Fibroblast of gingiva (primary cell): ENCODE data around the gene RALGAPA2.
A peak's percentile ranks its signal among the peaks of the same experiment; 100 is the strongest.

Source experiments
- DNase-seq: peaks from one replicate; pipeline ENCODE4 v3.0.0-alpha.2; 2011; ENCODE audit warnings: low read depth

Gene RALGAPA2

GRCh38 chr20:20720158-20720557 is 7.7 kb upstream of the RALGAPA2 start:
- DNase-seq: no peak

DNA sequence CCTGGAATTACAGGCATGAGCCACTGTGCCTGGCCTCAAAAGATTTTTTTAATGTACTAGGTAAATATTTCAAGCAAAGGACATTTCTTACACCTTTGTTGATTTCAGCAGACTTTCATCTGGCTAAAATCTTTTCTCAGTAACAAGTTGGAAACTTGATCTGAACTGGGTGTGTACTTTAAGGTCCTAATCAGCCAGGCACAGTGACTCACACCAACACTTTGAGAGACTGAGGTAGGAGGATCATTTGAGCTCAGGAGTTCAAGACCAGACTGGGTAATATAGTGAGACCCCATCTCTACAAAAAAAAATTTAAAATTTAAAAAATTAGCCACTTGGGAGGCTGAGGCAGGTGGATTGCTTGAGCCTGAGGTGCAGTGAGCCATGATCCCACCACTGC is 7.0 kb upstream of the RALGAPA2 start:
- no peak for DNase-seq

DNA sequence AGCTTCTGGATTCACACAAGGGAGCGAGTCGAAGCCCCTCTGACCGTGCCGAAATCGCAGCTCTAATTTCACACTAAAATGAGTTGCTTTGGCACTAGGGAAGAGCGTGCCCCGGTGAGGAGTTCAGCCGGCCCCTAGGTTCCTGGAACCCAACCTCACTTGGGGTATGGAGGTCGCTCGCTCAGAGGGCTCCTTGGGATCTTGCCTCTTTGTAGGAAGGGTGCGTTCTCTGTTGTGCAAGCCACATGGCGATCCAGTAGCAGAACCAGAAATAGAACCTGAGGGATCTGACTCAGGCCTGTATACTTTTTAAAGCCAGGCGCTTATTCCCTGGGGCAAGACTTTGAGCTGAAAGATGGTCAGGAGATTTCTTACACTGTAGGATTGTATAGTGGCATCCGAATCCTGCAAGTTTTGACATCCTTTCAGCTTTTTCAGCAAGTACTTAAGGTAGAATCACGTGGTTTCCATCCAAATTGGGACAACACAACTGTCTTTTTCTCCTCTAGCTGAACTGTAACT is 861 bp upstream of the RALGAPA2 start:
- no peak for DNase-seq

- no peak for DNase-seq
These were observed 405 bp downstream of the RALGAPA2 start for GRCh38 chr20:20712004-20712473.

DNA sequence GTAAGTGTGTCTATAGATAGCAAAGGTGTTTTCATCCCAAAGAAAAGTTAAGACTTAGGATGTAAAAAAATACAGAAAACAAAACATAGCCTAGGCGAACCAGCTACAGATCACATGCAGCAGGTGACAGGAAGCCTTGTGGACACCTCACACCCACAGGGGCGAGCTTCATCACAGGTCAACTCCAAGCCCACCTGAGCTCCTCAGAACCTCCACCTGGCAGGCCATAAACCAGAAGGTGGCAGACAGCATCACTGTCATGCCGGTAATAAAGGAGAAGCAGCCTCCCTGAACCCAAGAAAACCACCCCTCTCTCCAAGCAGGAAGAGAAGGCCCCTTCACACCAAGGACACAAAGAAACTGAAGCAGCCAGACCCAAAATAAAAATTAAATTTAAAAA is 1.0 kb downstream of the RALGAPA2 start:
- no peak for DNase-seq

GRCh38 chr20:20710443-20711315 is 1.8 kb downstream of the RALGAPA2 start:
- DNase-seq: no peak

- no peak for DNase-seq
These were observed 2.6 kb downstream of the RALGAPA2 start for GRCh38 chr20:20709887-20710286.

- no peak for DNase-seq
These were observed 6.2 kb downstream of the RALGAPA2 start for GRCh38 chr20:20706285-20706684.

GRCh38 chr20:20702330-20703245 is 9.9 kb downstream of the RALGAPA2 start:
- DNase-seq: no peak

- no peak for DNase-seq
These were observed 12.5 kb downstream of the RALGAPA2 start for GRCh38 chr20:20699917-20700316.

GRCh38 chr20:20699144-20699543 is 13.3 kb downstream of the RALGAPA2 start:
- no peak for DNase-seq

- DNase-seq: no peak
These were observed 15.1 kb downstream of the RALGAPA2 start for GRCh38 chr20:20697325-20697845.

DNA sequence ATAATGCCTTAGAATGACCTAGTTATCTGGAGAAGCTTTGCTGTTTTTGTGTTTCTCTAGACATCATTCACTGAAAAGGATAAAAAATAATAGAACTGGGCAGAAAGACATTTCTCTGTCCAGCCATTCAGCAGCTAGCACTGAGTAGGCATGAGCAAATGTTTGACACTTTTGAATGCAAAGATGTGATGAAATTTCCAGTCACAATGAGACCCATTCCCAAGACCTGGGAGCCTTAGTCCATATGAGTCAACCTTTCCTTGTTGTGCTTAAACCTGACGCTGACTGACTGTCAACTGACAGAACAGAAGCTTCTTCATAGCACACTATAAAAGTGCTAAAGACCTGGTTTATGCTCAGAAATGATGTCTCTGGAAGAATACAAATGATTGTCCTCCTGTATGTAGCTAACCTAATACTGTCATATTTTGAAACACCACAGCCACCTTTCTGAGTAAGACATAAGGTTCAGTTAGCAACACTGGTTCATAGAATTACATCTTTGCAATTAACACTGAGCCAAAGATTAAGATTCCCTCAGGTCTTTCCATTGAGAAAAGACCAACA is 17.1 kb downstream of the RALGAPA2 start:
- DNase-seq: no peak

- no peak for DNase-seq
These were observed 17.9 kb downstream of the RALGAPA2 start for GRCh38 chr20:20694591-20694990.

DNA sequence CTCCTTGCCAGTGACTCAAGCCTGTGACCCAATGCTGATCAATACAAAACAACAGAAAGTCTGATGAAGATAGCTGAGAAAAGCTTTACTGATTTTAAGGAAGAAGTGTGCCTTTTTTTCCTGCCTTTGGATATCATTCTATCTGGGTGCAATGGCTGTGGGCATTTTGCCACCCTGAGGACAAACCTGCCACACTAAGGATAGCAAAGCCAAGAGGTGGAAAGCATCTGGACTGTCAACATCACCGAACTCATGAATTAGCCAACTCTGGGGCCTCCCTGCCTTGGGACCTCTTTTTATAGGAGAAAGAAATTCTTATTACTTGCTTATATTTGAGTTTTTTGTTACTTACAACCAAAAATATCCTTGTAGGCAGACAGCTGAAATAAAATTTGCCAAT is 19.9 kb downstream of the RALGAPA2 start:
- DNase-seq: no peak

DNA sequence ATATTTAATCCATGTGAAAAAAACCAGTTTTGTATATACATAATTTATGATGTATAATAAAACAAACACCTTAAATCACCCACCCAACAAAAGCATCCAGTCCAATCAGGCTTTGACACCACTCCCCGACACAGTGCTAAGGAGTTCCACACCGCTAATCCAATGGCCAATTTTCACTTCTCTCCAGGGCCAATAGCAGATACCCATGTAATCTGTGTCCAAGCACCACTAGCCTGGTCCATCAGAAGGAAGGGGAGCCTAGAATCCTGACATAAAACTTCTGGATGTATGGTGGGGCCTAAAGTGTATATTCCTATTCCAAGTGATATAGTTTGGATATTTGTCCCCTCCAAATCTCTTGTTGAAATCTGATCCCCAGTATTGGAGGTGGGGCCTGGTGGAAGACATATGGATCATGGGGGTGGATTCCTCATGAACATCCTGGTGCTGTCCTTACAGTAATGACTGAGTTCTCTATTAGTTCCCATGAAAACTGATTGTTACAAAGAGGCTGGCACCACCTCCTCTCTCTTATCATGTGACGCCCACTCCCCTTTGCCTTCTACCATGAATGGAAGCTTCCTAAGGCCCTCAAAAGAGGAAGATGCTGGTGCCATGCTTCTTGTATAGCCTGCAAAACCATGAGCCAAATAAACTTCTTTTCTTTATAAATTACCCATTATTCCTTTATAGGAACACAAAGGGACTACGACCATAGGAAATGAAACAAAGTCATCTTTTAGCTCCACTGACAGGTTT is 20.8 kb downstream of the RALGAPA2 start:
- no peak for DNase-seq

DNA sequence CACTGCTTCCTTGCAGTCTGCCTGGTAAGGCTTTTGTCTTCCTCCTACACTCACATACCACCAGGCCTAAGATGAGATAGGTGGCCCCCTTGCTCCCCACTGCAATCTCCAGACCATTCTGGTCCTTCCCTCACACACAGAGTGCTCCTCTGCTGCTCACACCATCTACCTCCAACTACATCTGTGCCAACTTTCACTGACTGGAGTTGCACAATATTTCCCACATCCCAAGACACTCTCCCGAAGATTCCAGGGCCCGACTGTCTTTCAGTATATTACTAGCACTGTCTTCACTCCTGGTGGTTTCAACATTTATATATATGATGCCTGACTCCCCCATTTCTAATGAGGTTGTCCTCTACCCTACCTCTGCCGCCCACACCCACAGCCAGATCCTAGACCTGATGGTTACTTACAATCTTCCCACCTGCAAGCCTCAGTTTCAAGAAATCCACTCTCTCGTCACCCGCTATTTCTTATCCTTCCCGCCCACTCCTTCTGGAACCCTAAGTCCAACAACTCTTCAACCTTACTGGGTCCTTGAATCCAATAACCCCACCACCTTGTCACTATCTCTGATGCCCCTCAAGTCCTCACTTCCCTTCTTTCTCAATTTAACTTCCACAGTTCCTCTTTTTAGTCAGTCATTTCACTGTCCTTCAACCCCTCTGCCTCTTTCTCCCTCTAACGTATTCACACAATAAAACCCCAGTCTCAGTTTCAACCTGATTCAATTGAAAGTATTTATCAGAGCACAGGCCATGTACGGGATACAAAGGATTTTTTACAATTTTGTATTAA is 21.6 kb downstream of the RALGAPA2 start:
- DNase-seq: no peak

- no peak for DNase-seq
These were observed 25.1 kb downstream of the RALGAPA2 start for GRCh38 chr20:20687319-20687718.

- peak; percentile 22 for DNase-seq
These were observed 26.8 kb downstream of the RALGAPA2 start for GRCh38 chr20:20685635-20686034.
